ENCODE results near the gene ABRAXAS1.

Gene ABRAXAS1

GRCh38 chr4:83449009-83449408 is 35.9 kb downstream of the ABRAXAS1 start:
- DNase-seq: no peak

- no peak for DNase-seq
Measured at GRCh38 chr4:83440899-83441298, 44.0 kb downstream of the ABRAXAS1 start.

- no peak for DNase-seq
Measured at GRCh38 chr4:83440148-83440814, 44.6 kb downstream of the ABRAXAS1 start.

GRCh38 chr4:83438719-83439118 is 46.2 kb downstream of the ABRAXAS1 start:
- no peak for DNase-seq

- DNase-seq: no peak
Measured at GRCh38 chr4:83436680-83437079, 48.2 kb downstream of the ABRAXAS1 start.

GRCh38 chr4:83431200-83431599 is 53.7 kb downstream of the ABRAXAS1 start:
- DNase-seq: no peak

- DNase-seq: no peak
Measured at GRCh38 chr4:83418211-83418610, 66.7 kb downstream of the ABRAXAS1 start.

- DNase-seq: no peak
Measured at GRCh38 chr4:83417566-83417965, 67.3 kb downstream of the ABRAXAS1 start.

GRCh38 chr4:83413676-83414075 is 71.2 kb downstream of the ABRAXAS1 start:
- no peak for DNase-seq

Measured in NCI-H524 treated with DMSO at 0.1 percent for 48 hours (cell line).